Measurements from ENCODE around the gene ITGB3. TPM values are rescaled to one million over a fixed set of nuclear protein-coding genes. Genes with fewer than 3 reads are reported as not detected.

Gene ITGB3
- total RNA-seq, 2 donors from 2014 or later: 3.4 to 12.4 TPM

DNA sequence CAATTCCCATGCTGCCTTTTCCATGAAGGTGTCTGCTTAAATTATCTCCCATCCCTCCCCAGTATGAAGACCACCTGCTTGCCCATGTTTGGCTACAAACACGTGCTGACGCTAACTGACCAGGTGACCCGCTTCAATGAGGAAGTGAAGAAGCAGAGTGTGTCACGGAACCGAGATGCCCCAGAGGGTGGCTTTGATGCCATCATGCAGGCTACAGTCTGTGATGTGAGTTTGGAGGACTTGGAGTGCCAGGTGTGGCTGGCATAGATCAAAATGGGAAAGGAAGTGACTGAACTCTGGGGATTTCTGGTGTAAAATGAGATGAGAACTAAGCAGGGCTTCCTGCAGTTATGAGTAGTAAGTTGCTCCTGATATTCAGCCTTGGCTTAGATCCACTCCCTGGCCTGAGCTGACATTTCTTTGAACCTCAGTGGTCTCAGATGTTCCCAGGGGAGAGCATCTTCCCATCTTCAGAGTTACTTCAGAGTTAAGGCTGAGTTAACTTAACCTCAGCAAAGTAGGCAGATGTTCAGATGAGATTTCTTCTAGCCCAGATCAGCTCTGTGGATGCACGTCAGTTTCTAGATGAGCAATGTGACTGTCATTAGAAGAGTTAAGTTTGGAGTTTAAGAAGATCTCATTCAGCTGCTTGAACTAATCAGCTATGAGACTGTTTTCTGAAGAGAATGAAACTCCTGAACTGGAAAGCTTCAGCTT lies 32.7 kb downstream of the ITGB3 start:
- no peak overlapping the region for H3K27ac ChIP-seq

DNA sequence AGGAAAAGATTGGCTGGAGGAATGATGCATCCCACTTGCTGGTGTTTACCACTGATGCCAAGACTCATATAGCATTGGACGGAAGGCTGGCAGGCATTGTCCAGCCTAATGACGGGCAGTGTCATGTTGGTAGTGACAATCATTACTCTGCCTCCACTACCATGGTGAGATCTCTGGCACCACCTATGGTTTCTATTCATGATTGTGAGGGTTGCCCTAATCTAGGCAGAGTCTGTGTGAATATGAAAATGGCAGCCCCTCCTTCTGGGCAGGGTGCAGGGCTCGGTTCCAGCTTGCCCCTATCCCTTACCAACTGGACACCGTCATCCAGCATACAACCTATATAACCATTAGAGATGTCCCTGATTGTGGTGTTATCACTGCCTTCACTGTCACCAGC lies 33.4 kb downstream of the ITGB3 start:
- H3K27ac ChIP-seq: no peak overlapping the region

More for the DNA sequence above, 32.7 kb downstream of the ITGB3 start:
- TF ChIP-seq POLR2AphosphoS5 (IDR thresholded peaks at IDR 0.05): no peak
- TF ChIP-seq POLR2A (IDR thresholded peaks at IDR 0.05): no peak
- TF ChIP-seq, protein P1, sequence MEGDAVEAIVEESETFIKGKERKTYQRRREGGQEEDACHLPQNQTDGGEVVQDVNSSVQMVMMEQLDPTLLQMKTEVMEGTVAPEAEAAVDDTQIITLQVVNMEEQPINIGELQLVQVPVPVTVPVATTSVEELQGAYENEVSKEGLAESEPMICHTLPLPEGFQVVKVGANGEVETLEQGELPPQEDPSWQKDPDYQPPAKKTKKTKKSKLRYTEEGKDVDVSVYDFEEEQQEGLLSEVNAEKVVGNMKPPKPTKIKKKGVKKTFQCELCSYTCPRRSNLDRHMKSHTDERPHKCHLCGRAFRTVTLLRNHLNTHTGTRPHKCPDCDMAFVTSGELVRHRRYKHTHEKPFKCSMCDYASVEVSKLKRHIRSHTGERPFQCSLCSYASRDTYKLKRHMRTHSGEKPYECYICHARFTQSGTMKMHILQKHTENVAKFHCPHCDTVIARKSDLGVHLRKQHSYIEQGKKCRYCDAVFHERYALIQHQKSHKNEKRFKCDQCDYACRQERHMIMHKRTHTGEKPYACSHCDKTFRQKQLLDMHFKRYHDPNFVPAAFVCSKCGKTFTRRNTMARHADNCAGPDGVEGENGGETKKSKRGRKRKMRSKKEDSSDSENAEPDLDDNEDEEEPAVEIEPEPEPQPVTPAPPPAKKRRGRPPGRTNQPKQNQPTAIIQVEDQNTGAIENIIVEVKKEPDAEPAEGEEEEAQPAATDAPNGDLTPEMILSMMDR (IDR thresholded peaks at IDR 0.05): no peak
- WGBS: 89% methylated on average over 6 of the region's 6 CpGs
- Histone ChIP-seq H3K4me1 (replicated peaks) (no peaks in the 10 kb centered on the region), H3K9me3 (no peaks in the 10 kb centered on the region), H3K27me3 (replicated peaks; ENCODE audit: insufficient read depth) (no peaks in the 10 kb centered on the region), H3K4me3 (no peak overlapping the region), H3K36me3 (no peaks in the 10 kb centered on the region)
- no peak for DNase-seq (ENCODE audit: low spot score)
- intact Hi-C loops (cut with DNase I): no loop called here

DNA sequence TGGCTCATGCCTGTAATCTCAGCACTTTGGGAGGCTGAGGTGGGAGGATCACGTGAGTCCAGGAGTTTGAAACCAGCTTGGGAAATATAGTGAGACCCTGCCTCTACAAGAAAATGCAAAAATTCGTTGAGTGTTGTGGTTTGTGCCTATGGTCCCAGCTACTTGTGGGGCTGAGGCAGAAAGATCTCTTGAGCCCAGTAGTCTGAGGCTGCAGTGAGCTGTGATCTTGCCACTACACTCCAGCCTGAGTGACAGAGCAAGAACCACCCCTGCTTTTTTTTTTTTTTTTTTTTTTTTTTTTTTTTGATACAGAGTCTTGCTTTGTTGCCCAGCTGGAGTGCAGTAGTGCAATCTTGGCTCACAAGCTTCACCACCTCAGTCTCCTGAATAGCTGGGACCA lies 34.0 kb downstream of the ITGB3 start:
- no peak for TF ChIP-seq POLR2A (IDR thresholded peaks at IDR 0.05)
- TF ChIP-seq POLR2AphosphoS5 (IDR thresholded peaks at IDR 0.05): no peak
- TF ChIP-seq, protein P1 (IDR thresholded peaks at IDR 0.05): no peak
- no peaks in the 10 kb centered on the region for H3K27me3 ChIP-seq (replicated peaks; ENCODE audit: insufficient read depth)
- H3K27ac ChIP-seq: no peak overlapping the region
- no peaks in the 10 kb centered on the region for H3K9me3 ChIP-seq
- H3K4me1 ChIP-seq (replicated peaks): peaks cover 4% of the 10 kb centered on the region
- H3K4me3 ChIP-seq: no peak overlapping the region
- DNase-seq (ENCODE audit: low spot score): no peak
- intact Hi-C loops (cut with DNase I): no loop called here
- WGBS: 86% methylated on average over 2 of the region's 2 CpGs
- H3K36me3 ChIP-seq: no peaks in the 10 kb centered on the region

More for the DNA sequence above, 33.4 kb downstream of the ITGB3 start:
- DNase-seq (ENCODE audit: low spot score): no peak
- peaks cover 2% of the 10 kb centered on the region for H3K4me1 ChIP-seq (replicated peaks)
- H3K4me3 ChIP-seq: no peak overlapping the region
- 82% methylated on average over 4 of the region's 4 CpGs for WGBS
- TF ChIP-seq, protein P1 (IDR thresholded peaks at IDR 0.05): no peak
- TF ChIP-seq POLR2A (IDR thresholded peaks at IDR 0.05): no peak
- H3K36me3 ChIP-seq: no peaks in the 10 kb centered on the region
- H3K27me3 ChIP-seq (replicated peaks; ENCODE audit: insufficient read depth): no peaks in the 10 kb centered on the region
- intact Hi-C loops (cut with DNase I): no loop called here
- no peaks in the 10 kb centered on the region for H3K9me3 ChIP-seq

DNA sequence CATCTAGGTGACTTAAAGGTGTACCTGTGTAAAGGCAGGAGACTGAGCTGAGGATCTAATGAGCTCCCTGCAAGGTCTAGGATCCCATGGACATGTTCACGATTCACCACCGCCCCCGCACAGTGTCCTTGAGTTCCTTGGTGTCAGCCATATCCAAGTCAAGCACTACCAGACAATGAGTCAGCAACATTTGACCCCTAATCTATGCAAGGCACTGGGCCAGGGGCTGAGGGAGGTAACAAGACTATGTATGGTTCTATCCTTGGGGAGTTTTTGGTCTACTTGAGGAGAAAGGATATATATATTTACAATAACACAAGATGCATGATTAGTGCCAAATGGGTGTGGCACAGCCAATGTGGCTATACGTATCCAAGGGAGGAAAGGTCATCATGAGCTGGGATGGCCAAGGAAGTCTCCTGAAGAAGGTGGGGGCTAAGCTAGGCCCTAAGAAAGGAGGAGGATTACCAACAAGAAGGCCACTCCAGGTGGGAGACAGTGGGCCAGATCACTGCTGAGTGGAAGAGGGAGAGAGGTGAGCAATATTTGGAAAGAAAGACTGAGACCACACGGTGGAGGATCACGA lies 35.0 kb downstream of the ITGB3 start:
- Histone ChIP-seq H3K27me3 (replicated peaks; ENCODE audit: insufficient read depth) (no peaks in the 10 kb centered on the region), H3K27ac (no peak overlapping the region), H3K9me3 (no peaks in the 10 kb centered on the region), H3K4me3 (no peak overlapping the region), H3K36me3 (no peaks in the 10 kb centered on the region), H3K4me1 (replicated peaks) (peaks cover 4% of the 10 kb centered on the region)
- intact Hi-C loops (cut with DNase I): no loop called here
- TF ChIP-seq, protein P1 (IDR thresholded peaks at IDR 0.05): no peak
- TF ChIP-seq POLR2A (IDR thresholded peaks at IDR 0.05) (no peak), POLR2AphosphoS5 (IDR thresholded peaks at IDR 0.05) (no peak)
- DNase-seq (ENCODE audit: low spot score): no peak
- 89% methylated on average over 6 of the region's 6 CpGs for WGBS

DNA sequence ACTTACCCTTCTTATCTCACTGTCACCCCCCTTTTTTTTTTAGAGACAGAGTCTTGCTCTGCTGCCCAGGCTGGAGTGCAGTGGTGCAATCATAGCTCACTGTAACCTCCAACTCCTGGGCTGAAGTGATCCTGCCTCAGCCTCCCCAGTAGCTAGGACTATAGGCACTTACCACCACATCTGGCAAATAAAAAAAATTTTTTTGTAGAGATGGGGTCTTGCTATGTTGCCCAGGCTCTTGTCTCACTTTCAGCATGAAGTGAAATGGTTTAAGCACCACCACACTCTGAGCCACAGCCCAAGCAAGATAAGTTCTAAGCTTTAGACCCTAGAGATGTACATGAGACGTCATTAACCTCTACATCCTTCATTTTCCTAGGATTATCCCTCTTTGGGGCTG lies 35.7 kb downstream of the ITGB3 start:
- no peaks in the 10 kb centered on the region for H3K9me3 ChIP-seq
- intact Hi-C loops (cut with DNase I): no loop called here
- WGBS: 86% methylated on average over 1 of the region's 1 CpG
- no peak overlapping the region for H3K4me3 ChIP-seq
- no peaks in the 10 kb centered on the region for H3K36me3 ChIP-seq
- H3K4me1 ChIP-seq (replicated peaks): peaks cover 8% of the 10 kb centered on the region
- H3K27ac ChIP-seq: no peak overlapping the region
- TF ChIP-seq, protein P1 (IDR thresholded peaks at IDR 0.05): no peak
- TF ChIP-seq POLR2A (IDR thresholded peaks at IDR 0.05) (no peak), POLR2AphosphoS5 (IDR thresholded peaks at IDR 0.05) (no peak)
- DNase-seq (ENCODE audit: low spot score): no peak
- H3K27me3 ChIP-seq (replicated peaks; ENCODE audit: insufficient read depth): no peaks in the 10 kb centered on the region
